T-helper 2 cell treated with Interferon-gamma antibody and Interleukin-4, amounts not matched to agents 5 μg/mL and 100 μg/mL, for 36 hours (primary cell): ENCODE results near the gene GPRIN1.
A peak's percentile ranks its signal among the peaks of the same experiment; 100 is the strongest.
"Not testable (repeated sequence)": the region's sequence is repeated elsewhere in the genome, so short reads cannot be mapped to it uniquely, and the experiment has no call there.

Source experiments
- DNase-seq: peaks from one replicate; pipeline ENCODE4 v3.0.0; 2021; ENCODE audit warnings: low spot score
- H3K27ac Mint-ChIP-seq: one replicate; pipeline ENCODE4 v1.8.0; 2021; ENCODE audit warnings: mild to moderate bottlenecking, mixed read lengths
- H3K27me3 Mint-ChIP-seq: one replicate; pipeline ENCODE4 v1.8.0; 2021; ENCODE audit warnings: low read depth, mixed read lengths
- H3K36me3 Mint-ChIP-seq: one replicate; pipeline ENCODE4 v1.8.0; 2021; ENCODE audit warnings: low read depth, mixed read lengths
- H3K4me1 Mint-ChIP-seq: one replicate; pipeline ENCODE4 v1.8.0; 2021; ENCODE audit warnings: low read depth, mixed read lengths
- H3K4me3 Mint-ChIP-seq: one replicate; pipeline ENCODE4 v1.8.0; 2022; ENCODE audit warnings: mild to moderate bottlenecking, moderate library complexity, mixed read lengths
- H3K9me3 Mint-ChIP-seq: one replicate; pipeline ENCODE4 v1.8.0; 2021; ENCODE audit warnings: mixed read lengths

Gene GPRIN1

GRCh38 chr5:176573564-176574296 is 36.2 kb downstream of the GPRIN1 start:
- Mint-ChIP-seq H3K4me1 (no peaks in the 10 kb centered on the region), H3K4me3 (no peak overlapping the region), H3K9me3 (no peaks in the 10 kb centered on the region), H3K27me3 (peaks cover 6% of the 10 kb centered on the region), H3K27ac (no peak overlapping the region), H3K36me3 (no peaks in the 10 kb centered on the region)
- peak; percentile 57 for DNase-seq

- Mint-ChIP-seq H3K27ac (no peak overlapping the region), H3K36me3 (no peaks in the 10 kb centered on the region), H3K9me3 (no peaks in the 10 kb centered on the region), H3K27me3 (peaks cover 6% of the 10 kb centered on the region), H3K4me3 (no peak overlapping the region), H3K4me1 (no peaks in the 10 kb centered on the region)
- DNase-seq: no peak
Observed at GRCh38 chr5:176570044-176570443, 39.9 kb downstream of the GPRIN1 start.

GRCh38 chr5:176568657-176569056 is 41.3 kb downstream of the GPRIN1 start:
- peaks cover 6% of the 10 kb centered on the region for H3K27me3 Mint-ChIP-seq
- no peaks in the 10 kb centered on the region for H3K9me3 Mint-ChIP-seq
- H3K4me1 Mint-ChIP-seq: no peaks in the 10 kb centered on the region
- H3K4me3 Mint-ChIP-seq: no peak overlapping the region
- no peak for DNase-seq
- no peak overlapping the region for H3K27ac Mint-ChIP-seq
- H3K36me3 Mint-ChIP-seq: no peaks in the 10 kb centered on the region

GRCh38 chr5:176565760-176566288 is 44.1 kb downstream of the GPRIN1 start:
- no peak overlapping the region for H3K4me3 Mint-ChIP-seq
- no peak overlapping the region for H3K27ac Mint-ChIP-seq
- peaks cover under 1% of the 10 kb centered on the region for H3K4me1 Mint-ChIP-seq
- no peaks in the 10 kb centered on the region for H3K9me3 Mint-ChIP-seq
- H3K27me3 Mint-ChIP-seq: no peaks in the 10 kb centered on the region
- DNase-seq: no peak
- no peaks in the 10 kb centered on the region for H3K36me3 Mint-ChIP-seq

- H3K27me3 Mint-ChIP-seq: no peaks in the 10 kb centered on the region
- DNase-seq: no peak
- H3K9me3 Mint-ChIP-seq: no peaks in the 10 kb centered on the region
- H3K4me1 Mint-ChIP-seq: peaks cover 14% of the 10 kb centered on the region
- no peak overlapping the region for H3K27ac Mint-ChIP-seq
- no peaks in the 10 kb centered on the region for H3K36me3 Mint-ChIP-seq
- no peak overlapping the region for H3K4me3 Mint-ChIP-seq
Observed at GRCh38 chr5:176564002-176564401, 46.0 kb downstream of the GPRIN1 start.

GRCh38 chr5:176562189-176562588 is 47.8 kb downstream of the GPRIN1 start:
- DNase-seq: no peak
- Mint-ChIP-seq H3K27ac (no peak overlapping the region), H3K9me3 (no peaks in the 10 kb centered on the region), H3K4me3 (no peak overlapping the region), H3K36me3 (no peaks in the 10 kb centered on the region), H3K27me3 (no peaks in the 10 kb centered on the region), H3K4me1 (peaks cover 14% of the 10 kb centered on the region)

GRCh38 chr5:176561259-176561658 is 48.7 kb downstream of the GPRIN1 start:
- Mint-ChIP-seq H3K4me3 (no peak overlapping the region), H3K27ac (no peak overlapping the region), H3K36me3 (no peaks in the 10 kb centered on the region), H3K4me1 (peaks cover 14% of the 10 kb centered on the region), H3K9me3 (no peaks in the 10 kb centered on the region), H3K27me3 (no peaks in the 10 kb centered on the region)
- DNase-seq: no peak

GRCh38 chr5:176560364-176560763 is 49.6 kb downstream of the GPRIN1 start:
- DNase-seq: peak; percentile 24
- H3K27me3 Mint-ChIP-seq: no peaks in the 10 kb centered on the region
- H3K36me3 Mint-ChIP-seq: no peaks in the 10 kb centered on the region
- no peaks in the 10 kb centered on the region for H3K9me3 Mint-ChIP-seq
- H3K27ac Mint-ChIP-seq: no peak overlapping the region
- peaks cover 19% of the 10 kb centered on the region for H3K4me1 Mint-ChIP-seq
- H3K4me3 Mint-ChIP-seq: no peak overlapping the region

- Mint-ChIP-seq H3K27me3 (no peaks in the 10 kb centered on the region), H3K36me3 (no peaks in the 10 kb centered on the region), H3K9me3 (no peaks in the 10 kb centered on the region), H3K4me3 (no peak overlapping the region), H3K27ac (no peak overlapping the region), H3K4me1 (peaks cover 19% of the 10 kb centered on the region)
- DNase-seq: no peak
Observed at GRCh38 chr5:176559683-176560082, 50.3 kb downstream of the GPRIN1 start.

GRCh38 chr5:176557846-176558245 is 52.1 kb downstream of the GPRIN1 start:
- Mint-ChIP-seq H3K27me3 (no peaks in the 10 kb centered on the region), H3K9me3 (no peaks in the 10 kb centered on the region), H3K4me1 (peaks cover 31% of the 10 kb centered on the region), H3K27ac (no peak overlapping the region), H3K4me3 (no peak overlapping the region), H3K36me3 (no peaks in the 10 kb centered on the region)
- no peak for DNase-seq

- Mint-ChIP-seq H3K27me3 (no peaks in the 10 kb centered on the region), H3K27ac (no peak overlapping the region), H3K9me3 (no peaks in the 10 kb centered on the region), H3K36me3 (no peaks in the 10 kb centered on the region), H3K4me3 (no peak overlapping the region), H3K4me1 (peaks cover 17% of the 10 kb centered on the region)
- DNase-seq: no peak
Observed at GRCh38 chr5:176553260-176554085, 56.5 kb downstream of the GPRIN1 start.

- no peak overlapping the region for H3K4me3 Mint-ChIP-seq
- no peak for DNase-seq
- H3K9me3 Mint-ChIP-seq: no peaks in the 10 kb centered on the region
- H3K36me3 Mint-ChIP-seq: no peaks in the 10 kb centered on the region
- no peaks in the 10 kb centered on the region for H3K27me3 Mint-ChIP-seq
- H3K27ac Mint-ChIP-seq: no peak overlapping the region
- peaks cover 17% of the 10 kb centered on the region for H3K4me1 Mint-ChIP-seq
Observed at GRCh38 chr5:176552332-176552869, 57.6 kb downstream of the GPRIN1 start.

- not testable (repeated sequence) for H3K27me3 Mint-ChIP-seq, DNase-seq, H3K36me3 Mint-ChIP-seq, H3K4me3 Mint-ChIP-seq, H3K27ac Mint-ChIP-seq, H3K9me3 Mint-ChIP-seq
- H3K4me1 Mint-ChIP-seq: peaks cover 15% of the 10 kb centered on the region
Observed at GRCh38 chr5:176550937-176551336, 59.0 kb downstream of the GPRIN1 start.

GRCh38 chr5:176550275-176550831 is 59.6 kb downstream of the GPRIN1 start:
- no peak for DNase-seq
- H3K4me3 Mint-ChIP-seq: no peak overlapping the region
- no peaks in the 10 kb centered on the region for H3K9me3 Mint-ChIP-seq
- no peak overlapping the region for H3K27ac Mint-ChIP-seq
- H3K27me3 Mint-ChIP-seq: no peaks in the 10 kb centered on the region
- H3K4me1 Mint-ChIP-seq: peaks cover 11% of the 10 kb centered on the region
- H3K36me3 Mint-ChIP-seq: no peaks in the 10 kb centered on the region
